GM23338 (cell line): ENCODE measurements around the gene SGO2. TPM values are rescaled to one million over a fixed set of nuclear protein-coding genes. Genes with fewer than 3 reads are reported as not detected.

Experiments
- ATAC-seq: fragments of 200-7000 bp; cut with Tn5 transposase; 3 replicates; pipeline ENCODE4 v1.9.1; 2020
- DNase-seq: peaks from one replicate; pipeline ENCODE4 v3.0.0-alpha.2; 2015; ENCODE audit warnings: low spot score
- H2AFZ ChIP-seq: fragments of 200-600 bp; sonication (generic); 2 replicates; pipeline ENCODE4 v1.8.0; 2016; ENCODE audit warnings: antibody characterized with exemption, mild to moderate bottlenecking, moderate library complexity
- H3F3A ChIP-seq: fragments of 200-600 bp; sonication (generic); replicated peaks from 2 replicates; pipeline ENCODE4 v1.8.0; 2017; ENCODE audit warnings: antibody characterized with exemption, mixed run types, low read depth
- H3K27ac ChIP-seq: fragments of 200-600 bp; sonication (generic); 2 replicates; pipeline ENCODE4 v1.6.1; 2016; ENCODE audit warnings: low read depth
- H3K27me3 ChIP-seq: fragments of 200-600 bp; sonication (generic); 2 replicates; pipeline ENCODE4 v1.8.0; 2016; ENCODE audit warnings: mild to moderate bottlenecking, mixed run types, moderate library complexity; ENCODE audit not compliant: insufficient read depth
- H3K36me3 ChIP-seq: fragments of 200-600 bp; sonication (generic); 2 replicates; pipeline ENCODE4 v1.8.0; 2016; ENCODE audit warnings: mild to moderate bottlenecking; ENCODE audit not compliant: insufficient read depth
- H3K4me1 ChIP-seq: fragments of 200-600 bp; sonication (generic); 2 replicates; pipeline ENCODE4 v1.8.0; 2016; ENCODE audit warnings: mild to moderate bottlenecking, moderate library complexity; ENCODE audit not compliant: insufficient read depth
- H3K4me2 ChIP-seq: fragments of 200-600 bp; sonication (generic); 2 replicates; pipeline ENCODE4 v1.7.1; 2017; ENCODE audit warnings: mixed run types
- H3K4me3 ChIP-seq: fragments of 200-600 bp; sonication (generic); 2 replicates; pipeline ENCODE4 v1.6.1; 2016; ENCODE audit warnings: mixed run types
- H3K79me2 ChIP-seq: fragments of 200-600 bp; sonication (generic); replicated peaks from 2 replicates; pipeline ENCODE4 v1.8.0; 2017; ENCODE audit warnings: mild to moderate bottlenecking; ENCODE audit not compliant: insufficient read depth
- H3K9me2 ChIP-seq: fragments of 200-600 bp; sonication (generic); 2 replicates; pipeline ENCODE4 v1.8.0; 2017; ENCODE audit not compliant: insufficient read depth
- H4K20me1 ChIP-seq: fragments of 200-600 bp; sonication (generic); replicated peaks from 2 replicates; pipeline ENCODE4 v1.8.0; 2017; ENCODE audit warnings: mild to moderate bottlenecking; ENCODE audit not compliant: insufficient read depth
- H3K27ac Mint-ChIP-seq: 2 replicates; pipeline ENCODE4 v1.8.0; 2020; ENCODE audit warnings: inconsistent platforms, mild to moderate bottlenecking, moderate library complexity, mixed read lengths
- H3K27me3 Mint-ChIP-seq: 3 replicates; pipeline ENCODE4 v1.8.0; 2022; ENCODE audit warnings: low read depth, mild to moderate bottlenecking, moderate library complexity, mixed read lengths, inconsistent platforms; ENCODE audit not compliant: insufficient read depth, poor library complexity
- H3K36me3 Mint-ChIP-seq: 3 replicates; pipeline ENCODE4 v1.8.0; 2021; ENCODE audit warnings: low read depth, mild to moderate bottlenecking, inconsistent platforms, moderate library complexity, mixed read lengths
- H3K4me1 Mint-ChIP-seq: 3 replicates; pipeline ENCODE4 v1.8.0; 2020; ENCODE audit warnings: mild to moderate bottlenecking, inconsistent platforms, mixed read lengths
- H3K4me3 Mint-ChIP-seq: 3 replicates; pipeline ENCODE4 v1.8.0; 2021; ENCODE audit warnings: moderate library complexity, mild to moderate bottlenecking, inconsistent platforms, mixed read lengths
- H3K9me3 Mint-ChIP-seq: 3 replicates; pipeline ENCODE4 v1.8.0; 2020; ENCODE audit warnings: moderate library complexity, mild to moderate bottlenecking, inconsistent platforms, mixed read lengths
- CREB1 ChIP-seq: fragments of 250-450 bp; sonication (Bioruptor Pico); IDR thresholded peaks from 2 replicates; pipeline ENCODE4 v1.5.0; 2020; ENCODE audit warnings: low read depth, mild to moderate bottlenecking, moderate library complexity
- EZH2 ChIP-seq: fragments of 200-600 bp; sonication (generic); IDR thresholded peaks from one replicate; pipeline ENCODE4 v1.8.0; 2017; ENCODE audit warnings: antibody characterized with exemption, mild to moderate bottlenecking, low read depth; ENCODE audit not compliant: unreplicated experiment
- EZH2phosphoT487 ChIP-seq: fragments of 200-600 bp; sonication (generic); IDR thresholded peaks from one replicate; pipeline ENCODE4 v1.8.1; 2018; ENCODE audit warnings: antibody characterized with exemption; ENCODE audit not compliant: unreplicated experiment
- JUNB ChIP-seq: IDR thresholded peaks from one replicate; pipeline ENCODE4 v1.6.1; 2016; ENCODE audit warnings: antibody characterized with exemption; ENCODE audit not compliant: unreplicated experiment
- NANOG ChIP-seq: IDR thresholded peaks from 2 replicates; pipeline ENCODE4 v1.6.1; 2016; ENCODE audit warnings: antibody characterized with exemption, borderline replicate concordance
- POLR2AphosphoS5 ChIP-seq: IDR thresholded peaks from 2 replicates; pipeline ENCODE4 v1.6.1; 2016; ENCODE audit warnings: antibody characterized with exemption, low read depth
- REST ChIP-seq: IDR thresholded peaks from one replicate; pipeline ENCODE4 v1.6.1; 2018; ENCODE audit warnings: antibody characterized with exemption; ENCODE audit not compliant: unreplicated experiment
- STAT1 ChIP-seq: IDR thresholded peaks from one replicate; pipeline ENCODE4 v1.6.1; 2016; ENCODE audit warnings: antibody characterized with exemption; ENCODE audit not compliant: unreplicated experiment
- ZNF114 ChIP-seq: fragments of 250-450 bp; sonication (Bioruptor Pico); IDR thresholded peaks from 2 replicates; pipeline ENCODE4 v1.5.0; 2020; ENCODE audit warnings: mild to moderate bottlenecking, moderate library complexity
- ZNF331 ChIP-seq: fragments of 250-450 bp; sonication (Bioruptor Pico); IDR thresholded peaks from 2 replicates; pipeline ENCODE4 v1.5.0; 2020; ENCODE audit warnings: low read depth, mild to moderate bottlenecking, moderate library complexity
- ZNF462 ChIP-seq: fragments of 250-450 bp; sonication (Bioruptor Pico); IDR thresholded peaks from 2 replicates; pipeline ENCODE4 v1.5.0; 2020; ENCODE audit warnings: mild to moderate bottlenecking, moderate library complexity
- polyA plus RNA-seq: library from polyadenylated mRNA; unstranded; fragments of >200 nt; fragmentation: Nextera tagmentation; extraction: Ambion mirVana; gene quantifications from 2 replicates; pipeline ENCODE4 v1.2.1, GENCODE V29; 2016
- total RNA-seq: library from RNA; depleted of rRNA; stranded (reverse); fragments of >200 nt; shearing (Covaris generic); gene quantifications from 2 replicates; pipeline ENCODE4 v1.2.3, GENCODE V29; 2014
- TF ChIP-seq, protein P1 (sequence below), 2 experiments: fragments of 200-600 bp in 1 of 2; sonication (generic) in 1 of 2; conservative IDR thresholded peaks; 2 replicates each; pipeline versions ENCODE4 v1.5.1 to v1.6.1; 2016 to 2017; ENCODE audit warnings: antibody characterized with exemption in 2 of 2, low read depth in 2 of 2, mild to moderate bottlenecking in 2 of 2, moderate library complexity in 1 of 2
- TF ChIP-seq, protein P2 (sequence below): IDR thresholded peaks from 2 replicates; pipeline ENCODE4 v1.6.1; 2016; ENCODE audit warnings: antibody characterized with exemption

SGO2 gene
- total and polyA plus RNA-seq, 2 experiments from 2014 or later = 32.6 to 47.7 TPM

DNA sequence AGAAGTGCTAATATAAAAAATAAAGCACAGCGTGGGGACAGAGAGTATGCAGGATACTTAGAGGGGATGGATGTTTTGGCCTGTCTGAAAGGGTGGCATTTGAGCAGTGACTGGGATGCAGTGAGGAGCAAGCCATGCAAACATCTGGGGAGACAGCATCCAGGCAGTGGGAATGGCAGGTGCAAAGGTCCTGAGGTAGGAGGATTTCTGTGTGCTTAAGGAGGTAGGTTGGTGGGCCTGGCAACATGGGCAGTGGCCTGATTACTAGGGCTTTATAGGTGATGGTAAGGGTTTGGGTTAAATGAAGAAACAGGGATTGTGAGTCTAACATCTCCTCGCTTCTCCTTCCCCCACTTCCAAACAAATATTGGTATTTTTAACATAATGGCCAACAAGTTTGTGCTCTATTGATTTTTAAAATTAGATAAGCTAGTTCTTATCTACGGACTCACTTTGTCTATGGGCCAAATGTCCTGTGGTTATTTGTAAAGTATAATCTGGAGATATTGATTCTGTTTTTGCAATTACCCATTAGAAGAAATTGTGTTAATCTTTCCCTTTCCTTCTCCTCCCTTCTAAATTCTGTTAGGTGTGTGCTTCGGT, 62.2 kb downstream of the SGO2 start:
- Histone ChIP-seq H3K4me1 (0 out of 2 replicates have a peak, but pooled peaks cover 7% of the 10 kb centered on the region), H3F3A (0 out of 2 replicates have a peak, but pooled peaks cover 7% of the 10 kb centered on the region), H4K20me1 (no peaks in the 10 kb centered on the region), H3K4me3 (no peak overlapping the region), H2AFZ (no peak overlapping the region), H3K79me2 (no peaks in the 10 kb centered on the region), H3K36me3 (no peaks in the 10 kb centered on the region), H3K27me3 (peaks cover 14% of the 10 kb centered on the region), H3K27ac (no peak overlapping the region), H3K4me2 (no peak overlapping the region), H3K9me2 (no peaks in the 10 kb centered on the region)
- DNase-seq = no peak
- Mint-ChIP-seq H3K36me3 (no peaks in the 10 kb centered on the region), H3K27me3 (peaks cover 13% of the 10 kb centered on the region), H3K4me1 (peaks cover 8% of the 10 kb centered on the region; the same call in 2 of the 3 replicates), H3K27ac (no peak overlapping the region), H3K9me3 (no peaks in the 10 kb centered on the region), H3K4me3 (no peak overlapping the region)
- no peak for ATAC-seq
- TF ChIP-seq, protein P1, sequence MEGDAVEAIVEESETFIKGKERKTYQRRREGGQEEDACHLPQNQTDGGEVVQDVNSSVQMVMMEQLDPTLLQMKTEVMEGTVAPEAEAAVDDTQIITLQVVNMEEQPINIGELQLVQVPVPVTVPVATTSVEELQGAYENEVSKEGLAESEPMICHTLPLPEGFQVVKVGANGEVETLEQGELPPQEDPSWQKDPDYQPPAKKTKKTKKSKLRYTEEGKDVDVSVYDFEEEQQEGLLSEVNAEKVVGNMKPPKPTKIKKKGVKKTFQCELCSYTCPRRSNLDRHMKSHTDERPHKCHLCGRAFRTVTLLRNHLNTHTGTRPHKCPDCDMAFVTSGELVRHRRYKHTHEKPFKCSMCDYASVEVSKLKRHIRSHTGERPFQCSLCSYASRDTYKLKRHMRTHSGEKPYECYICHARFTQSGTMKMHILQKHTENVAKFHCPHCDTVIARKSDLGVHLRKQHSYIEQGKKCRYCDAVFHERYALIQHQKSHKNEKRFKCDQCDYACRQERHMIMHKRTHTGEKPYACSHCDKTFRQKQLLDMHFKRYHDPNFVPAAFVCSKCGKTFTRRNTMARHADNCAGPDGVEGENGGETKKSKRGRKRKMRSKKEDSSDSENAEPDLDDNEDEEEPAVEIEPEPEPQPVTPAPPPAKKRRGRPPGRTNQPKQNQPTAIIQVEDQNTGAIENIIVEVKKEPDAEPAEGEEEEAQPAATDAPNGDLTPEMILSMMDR (conservative IDR thresholded peaks at IDR 0.05; ENCODE audit: low read depth in 2 of 2) = no peak
- TF ChIP-seq, protein P2, sequence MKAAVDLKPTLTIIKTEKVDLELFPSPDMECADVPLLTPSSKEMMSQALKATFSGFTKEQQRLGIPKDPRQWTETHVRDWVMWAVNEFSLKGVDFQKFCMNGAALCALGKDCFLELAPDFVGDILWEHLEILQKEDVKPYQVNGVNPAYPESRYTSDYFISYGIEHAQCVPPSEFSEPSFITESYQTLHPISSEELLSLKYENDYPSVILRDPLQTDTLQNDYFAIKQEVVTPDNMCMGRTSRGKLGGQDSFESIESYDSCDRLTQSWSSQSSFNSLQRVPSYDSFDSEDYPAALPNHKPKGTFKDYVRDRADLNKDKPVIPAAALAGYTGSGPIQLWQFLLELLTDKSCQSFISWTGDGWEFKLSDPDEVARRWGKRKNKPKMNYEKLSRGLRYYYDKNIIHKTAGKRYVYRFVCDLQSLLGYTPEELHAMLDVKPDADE = no peak
- TF ChIP-seq EZH2 (no peak), ZNF114 (no peak), JUNB (no peak), NANOG (no peak), REST (no peak), EZH2phosphoT487 (no peak), ZNF462 (no peak), POLR2AphosphoS5 (no peak), STAT1 (no peak), CREB1 (CRISPR knock-in tag) (no peak), ZNF331 (CRISPR knock-in tag) (no peak)
